HG03558 (cell line): Measurements from ENCODE around the gene PSTK.

ENCODE experiments used
- ATAC-seq: cut with Tn5 transposase; IDR thresholded peaks from one replicate; pipeline ENCODE4 v1.9.1; 2021; ENCODE audit warnings: moderate number of reproducible peaks; ENCODE audit not compliant: unreplicated experiment; ENCODE audit errors: extremely low read depth

PSTK gene

DNA sequence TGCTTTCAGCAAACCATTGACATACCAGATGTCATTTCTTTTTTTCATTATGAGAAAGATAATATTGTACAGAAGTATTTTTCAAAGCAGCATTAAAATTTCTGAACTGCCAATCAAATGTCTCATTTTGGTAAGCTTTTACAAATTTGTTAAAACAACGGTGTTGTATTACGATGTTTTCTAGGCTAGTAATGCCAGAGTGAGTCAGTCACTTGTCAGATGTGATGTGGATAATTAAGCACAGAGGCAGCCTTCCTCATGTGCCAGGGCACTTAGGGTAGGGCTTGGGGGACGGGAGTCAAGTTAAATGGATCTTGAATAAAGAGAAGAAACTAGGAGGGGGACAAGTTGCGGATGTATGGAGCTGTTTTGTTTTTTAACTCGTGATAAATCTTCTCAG lies 10.1 kb downstream of the PSTK start:
- ATAC-seq = no peak

DNA sequence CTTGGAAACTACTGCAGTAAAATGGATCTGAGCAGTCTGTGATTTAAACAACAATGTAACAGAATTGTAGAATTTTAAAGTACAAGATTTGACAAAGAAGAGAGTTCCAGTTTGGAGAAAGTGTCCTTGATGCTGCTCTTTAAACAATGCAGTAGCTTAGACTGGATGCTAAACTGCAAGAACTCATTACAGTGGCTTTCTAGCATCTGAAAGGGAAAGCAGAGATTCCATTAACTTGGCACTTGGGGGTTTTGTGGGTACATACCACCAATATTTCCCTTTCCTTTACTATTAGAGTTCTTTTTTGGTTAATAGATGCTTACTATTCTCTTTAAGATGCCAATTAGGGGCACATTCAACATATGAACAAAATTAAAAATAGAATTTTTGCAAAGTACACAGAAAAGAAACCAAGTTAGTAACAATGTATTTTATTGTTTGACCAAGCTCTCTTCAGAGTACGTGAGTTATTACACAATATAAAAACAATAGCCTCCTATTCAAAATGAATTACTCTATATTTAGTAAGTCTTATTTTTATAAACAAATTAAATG lies 11.9 kb downstream of the PSTK start:
- no peak for ATAC-seq

- ATAC-seq = no peak
These were observed 13.7 kb downstream of the PSTK start for GRCh38 chr10:122993797-122994336.

DNA sequence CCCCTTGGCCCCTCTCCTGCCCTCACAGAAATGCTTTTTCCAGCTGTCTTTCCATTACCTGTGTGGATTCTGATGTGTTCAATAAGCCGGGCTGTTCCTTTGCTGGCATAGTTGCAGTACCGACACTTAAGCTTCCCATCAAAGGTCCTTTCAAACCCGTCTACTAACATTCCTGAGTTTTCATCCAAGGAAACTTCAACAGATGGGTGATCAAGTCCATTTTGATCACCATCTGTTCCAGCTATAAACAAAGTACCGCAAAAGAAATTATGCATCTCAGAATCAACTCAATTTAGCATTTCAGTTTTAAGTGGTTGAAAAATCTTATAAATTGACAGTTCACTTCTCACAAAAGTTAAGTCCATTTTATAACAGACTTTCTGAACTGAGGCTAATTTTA lies 15.7 kb downstream of the PSTK start:
- ATAC-seq = no peak

- no peak for ATAC-seq
These were observed 17.7 kb downstream of the PSTK start for GRCh38 chr10:122997864-122998263.

DNA sequence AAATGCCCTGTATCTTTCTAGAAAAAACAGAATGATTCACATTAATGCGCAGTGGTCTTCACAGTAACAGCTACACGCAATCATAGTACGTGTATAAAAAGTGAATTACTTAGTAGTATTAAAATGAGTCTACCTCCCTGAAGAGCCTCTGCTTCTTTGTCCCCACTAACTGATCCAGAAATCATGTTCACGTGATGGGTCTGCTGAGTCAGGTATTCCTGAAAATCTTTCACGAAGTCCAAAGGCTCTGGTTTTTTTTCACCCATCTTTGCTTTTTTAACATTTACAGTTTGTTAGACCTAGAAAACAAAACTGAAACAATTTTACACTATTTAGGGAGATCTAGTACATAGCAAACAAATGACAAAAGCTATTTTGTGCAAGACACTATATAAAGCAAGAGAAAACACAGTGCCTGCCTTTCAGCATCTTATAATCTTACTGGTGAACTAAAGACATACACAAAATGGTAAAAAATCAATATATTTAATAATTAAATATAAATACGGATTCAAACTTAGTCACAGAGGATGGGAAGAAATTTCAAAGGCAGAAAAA lies 18.2 kb downstream of the PSTK start:
- no peak for ATAC-seq

GRCh38 chr10:122998934-122999333 lies 18.7 kb downstream of the PSTK start:
- no peak for ATAC-seq

- no peak for ATAC-seq
These were observed 19.1 kb downstream of the PSTK start for GRCh38 chr10:122999347-122999746.

DNA sequence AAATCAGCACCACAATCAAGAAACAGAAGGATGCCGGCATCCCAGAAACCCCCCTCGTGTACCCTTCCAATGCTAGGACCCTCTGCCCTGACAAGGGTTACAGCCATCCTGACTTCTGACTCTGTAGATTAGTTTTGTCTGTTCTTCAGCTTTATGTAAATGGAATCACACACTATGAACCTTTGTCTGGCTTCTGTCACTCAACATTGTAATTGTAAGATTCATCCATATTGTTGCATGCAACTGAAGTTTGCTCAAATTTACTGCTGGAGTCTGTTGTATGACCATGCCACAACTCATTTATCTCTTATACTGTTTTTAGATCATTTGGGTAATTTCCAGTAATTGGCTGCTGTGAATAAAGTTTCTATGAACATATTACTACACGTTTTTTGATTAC lies 20.0 kb downstream of the PSTK start:
- ATAC-seq = no peak

GRCh38 chr10:123001370-123001769 lies 21.2 kb downstream of the PSTK start:
- no peak for ATAC-seq

GRCh38 chr10:123004298-123004697 lies 24.1 kb downstream of the PSTK start:
- ATAC-seq = no peak

DNA sequence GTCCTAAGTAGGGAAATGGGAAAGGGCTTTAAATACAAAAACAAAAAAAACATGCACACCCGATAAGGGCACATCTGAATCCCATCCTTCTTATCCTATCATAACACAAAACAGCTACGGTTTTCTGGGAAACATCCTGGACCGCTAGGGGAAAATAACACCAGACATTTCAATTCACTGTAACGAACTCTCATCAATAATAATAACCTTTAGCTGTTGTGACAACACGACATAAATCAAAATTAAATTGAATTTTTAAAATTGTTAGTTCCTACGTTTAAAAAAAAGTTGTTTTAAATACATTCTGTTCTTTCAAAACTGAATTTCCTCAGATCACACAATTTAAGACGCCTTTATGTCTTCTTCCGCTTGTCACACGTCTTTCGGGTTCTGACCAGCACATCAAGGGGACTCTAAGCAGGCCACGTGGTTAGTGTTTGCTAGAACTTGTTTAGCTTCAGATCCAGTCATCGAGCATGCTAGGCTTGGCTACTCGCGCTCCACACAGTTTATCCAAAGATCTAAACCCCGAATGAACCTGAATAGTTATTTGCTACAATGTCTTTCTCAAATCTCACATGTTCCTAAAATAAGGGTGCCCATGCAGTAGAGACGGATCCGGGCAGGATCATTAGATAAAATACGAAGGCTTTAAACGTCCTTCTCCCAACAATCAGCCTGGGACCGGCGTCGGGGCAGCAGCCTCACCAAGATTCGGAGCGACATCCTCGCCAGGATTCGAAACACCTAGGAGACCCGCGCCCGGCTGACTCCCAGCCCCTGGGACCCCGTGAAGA lies 27.6 kb downstream of the PSTK start:
- no peak for ATAC-seq

DNA sequence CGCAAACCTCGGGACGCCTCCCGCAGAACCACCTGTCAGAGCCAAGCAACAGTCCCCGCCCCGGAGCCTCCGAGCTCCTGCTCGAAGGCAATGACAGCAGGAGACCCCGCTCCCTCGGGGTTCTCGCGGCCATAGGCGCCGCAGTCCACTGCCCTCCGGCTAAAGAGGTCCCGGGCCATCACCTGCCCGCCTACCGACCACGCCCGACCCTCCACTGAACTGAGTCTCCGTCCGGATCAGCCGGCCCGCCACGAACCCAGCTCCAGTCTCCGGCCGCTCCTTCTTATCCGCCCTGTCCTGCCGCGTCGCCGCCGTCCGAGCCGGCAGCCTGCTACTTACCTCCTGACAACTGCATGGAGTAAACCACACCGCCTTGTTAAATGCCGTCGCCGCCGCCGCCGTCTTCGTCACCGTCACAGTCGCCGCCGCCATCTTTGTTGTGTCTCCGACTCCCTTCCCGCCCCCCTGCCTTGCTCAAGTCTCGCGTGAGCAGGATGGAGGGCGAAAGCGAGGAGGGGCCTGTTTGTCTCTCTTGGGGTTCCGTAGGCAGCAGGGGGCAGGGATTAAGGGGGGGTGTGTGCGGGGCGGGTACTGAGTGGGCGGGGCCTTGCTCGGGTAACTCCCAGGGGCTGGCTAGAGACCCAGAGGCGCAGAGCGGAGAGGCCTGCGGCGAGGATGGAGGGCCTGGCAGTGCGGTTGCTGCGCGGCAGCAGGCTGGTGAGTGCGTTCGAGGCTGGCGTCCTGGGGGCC lies 28.3 kb downstream of the PSTK start, which contains the start of the genes ACADSB and IKZF5:
Gene ACADSB, plus strand, starts transcription at position 652 of the 750 bp plus-strand sequence. Its CDS starts 24 bp downstream, at position 676.
Gene IKZF5, minus strand, starts transcription at position 441 of the 750 bp plus-strand sequence. CDS start 10,170 bp downstream, outside the sequence.
- peak; percentile 86 for ATAC-seq

- ATAC-seq = no peak
These were observed 29.1 kb downstream of the PSTK start for GRCh38 chr10:123009105-123009820.

- no peak for ATAC-seq
These were observed 31.8 kb downstream of the PSTK start for GRCh38 chr10:123011987-123012386.

DNA sequence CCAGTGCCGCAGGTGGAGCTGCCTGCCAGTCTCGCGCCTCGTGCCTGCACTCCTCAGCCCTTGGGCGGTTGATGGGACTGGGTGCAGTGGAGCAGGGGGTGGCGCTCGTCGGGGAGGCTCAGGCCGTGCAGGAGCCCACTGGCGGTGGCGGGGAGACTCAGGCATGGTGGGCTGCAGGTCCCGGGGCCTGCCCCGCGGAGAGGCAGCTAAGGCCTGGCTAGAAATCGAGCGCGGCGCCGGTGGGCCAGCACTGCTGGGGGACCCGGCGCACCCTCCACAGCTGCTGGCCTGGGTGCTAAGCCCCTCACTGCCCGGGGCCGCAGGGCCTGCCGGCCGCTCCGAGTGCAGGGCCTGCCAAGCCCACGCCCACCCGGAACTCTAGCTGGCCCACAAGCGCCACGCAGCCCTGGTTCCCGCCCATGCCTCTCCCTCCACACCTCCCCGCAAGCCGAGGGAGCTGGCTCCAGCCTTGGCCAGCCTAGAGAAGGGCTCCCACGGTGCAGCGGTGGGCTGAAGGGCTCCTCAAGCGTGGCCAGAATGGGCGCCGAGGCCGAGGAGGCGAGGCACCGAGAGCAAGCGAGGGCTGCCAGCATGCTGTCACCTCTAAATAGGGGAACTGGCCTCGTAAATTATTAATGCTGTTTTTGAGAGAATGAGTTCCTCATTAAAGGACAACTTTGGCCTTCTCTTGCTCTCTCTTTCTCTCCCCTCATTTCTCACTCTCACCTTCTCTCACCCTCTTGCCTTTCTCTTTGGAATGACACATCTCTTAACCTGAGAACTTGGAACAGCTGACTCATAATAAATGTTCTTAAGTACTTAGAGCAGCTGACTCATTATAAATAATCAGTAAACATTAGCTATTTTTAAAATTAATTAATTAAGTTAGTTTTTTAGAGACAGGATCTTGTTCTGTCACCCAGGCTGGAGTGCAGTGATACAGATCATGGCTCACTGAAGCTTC lies 33.5 kb downstream of the PSTK start:
- no peak for ATAC-seq

- no peak for ATAC-seq
These were observed 34.6 kb downstream of the PSTK start for GRCh38 chr10:123014772-123015171.

DNA sequence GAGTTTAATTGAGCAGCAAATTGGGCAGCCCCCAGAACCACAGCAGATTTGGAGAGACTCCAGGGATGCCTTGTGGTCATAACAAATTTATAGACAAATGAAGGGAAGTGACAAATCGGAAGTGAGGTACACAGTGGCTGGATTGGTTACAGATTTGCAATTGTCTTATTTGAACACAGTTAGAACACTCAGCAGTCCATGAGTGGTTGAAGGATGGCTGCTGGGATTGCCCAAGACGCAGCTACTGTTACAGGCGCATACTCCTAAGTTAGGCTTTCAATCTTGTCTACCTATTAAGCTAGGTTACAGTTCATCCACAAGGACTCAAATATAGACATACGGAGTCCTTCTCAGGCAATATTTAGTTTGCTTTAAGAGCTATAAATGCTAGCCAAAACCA lies 36.0 kb downstream of the PSTK start:
- no peak for ATAC-seq
